H1 (cell line): ENCODE results near the gene SPATA25. TPM values are rescaled to one million over a fixed set of nuclear protein-coding genes. Genes with fewer than 3 reads are reported as not detected.

Experiments used
- CTCF ChIA-PET: fragments of 300-600 bp; sonication (Branson Sonifier 250); formaldehyde crosslinking; loops from one replicate; lab custom pipeline; 2021; ENCODE audit not compliant: partially characterized antibody; lab: Charles Lee
- POLR2A ChIA-PET: fragments of 300-600 bp; sonication (Branson Sonifier 250); formaldehyde crosslinking; loops from one replicate; lab custom pipeline; 2021; ENCODE audit warnings: inconsistent platforms; ENCODE audit not compliant: partially characterized antibody; lab: Charles Lee
- DNase-seq, 2 experiments: peaks; one replicate each; pipeline versions ENCODE4 v3.0.0 to v3.0.0-alpha.2; 2010 to 2022; ENCODE audit warnings: low spot score in 2 of 2, low read depth in 1 of 2, mixed read lengths in 1 of 2
- FAIRE-seq: peaks from 2 replicates; lab custom pipeline; 2011; peaks lifted over from hg19 to GRCh38; lab: Jason Lieb, UNC
- H2AFZ ChIP-seq: 2 replicates; pipeline ENCODE4 v1.8.1; 2012; ENCODE audit warnings: low read length, inconsistent platforms
- H2AK5ac ChIP-seq: 2 replicates; pipeline ENCODE4 v1.6.1; 2013; ENCODE audit warnings: low read depth, low read length
- H2BK120ac ChIP-seq: replicated peaks from 2 replicates; pipeline ENCODE3; 2013; ENCODE audit warnings: low read depth, low read length, inconsistent platforms
- H2BK12ac ChIP-seq: 2 replicates; pipeline ENCODE4 v1.6.1; 2013; ENCODE audit warnings: low read depth, low read length
- H2BK15ac ChIP-seq: 2 replicates; pipeline ENCODE4 v1.6.1; 2013; ENCODE audit warnings: low read length
- H2BK20ac ChIP-seq: 2 replicates; pipeline ENCODE4 v1.6.1; 2013; ENCODE audit warnings: low read length
- H2BK5ac ChIP-seq: 2 replicates; pipeline ENCODE4 v1.6.1; 2013; ENCODE audit warnings: low read depth, low read length
- H3K14ac ChIP-seq: 2 replicates; pipeline ENCODE4 v1.6.1; 2013; ENCODE audit warnings: inconsistent platforms; ENCODE audit not compliant: insufficient read length
- H3K18ac ChIP-seq: 2 replicates; pipeline ENCODE4 v1.6.1; 2013; ENCODE audit warnings: low read length; ENCODE audit errors: extremely low read depth
- H3K23ac ChIP-seq: 2 replicates; pipeline ENCODE4 v1.6.1; 2013; ENCODE audit warnings: inconsistent platforms; ENCODE audit not compliant: insufficient read length
- H3K23me2 ChIP-seq: 2 replicates; pipeline ENCODE4 v1.6.1; 2013; ENCODE audit warnings: low read depth, low read length
- H3K27ac ChIP-seq: 2 replicates; pipeline ENCODE4 v1.6.1; 2011; ENCODE audit warnings: low read depth, low read length, inconsistent platforms
- H3K27me3 ChIP-seq, 4 experiments: replicated peaks in 1 of 4; 1 replicate in 1 of 4; 2 replicates in 3 of 4; pipeline versions ENCODE4 v1.6.1 to v1.8.1; 2011 to 2013; ENCODE audit warnings: low read length in 3 of 4, mild to moderate bottlenecking in 3 of 4, inconsistent platforms in 2 of 4, mixed read lengths in 2 of 4, moderate library complexity in 1 of 4; ENCODE audit not compliant: control insufficient read depth in 3 of 4, insufficient read depth in 3 of 4; ENCODE audit errors: extremely low read depth in 1 of 4
- H3K36me3 ChIP-seq, 4 experiments: 2 replicates each; pipeline versions ENCODE4 v1.6.1 to v1.8.1; 2011 to 2013; ENCODE audit warnings: mild to moderate bottlenecking in 4 of 4, low read length in 3 of 4, moderate library complexity in 2 of 4, control low read depth in 1 of 4, inconsistent platforms in 1 of 4; ENCODE audit not compliant: insufficient read depth in 4 of 4, control insufficient read depth in 2 of 4
- H3K4ac ChIP-seq: replicated peaks from 2 replicates; pipeline ENCODE3; 2013; ENCODE audit warnings: low read length, low read depth, mixed read lengths, inconsistent platforms; ENCODE audit not compliant: insufficient read length
- H3K4me1 ChIP-seq, 4 experiments: replicated peaks in 1 of 4; 1 replicate in 1 of 4; 2 replicates in 3 of 4; pipeline versions ENCODE4 v1.6.1 to v1.8.1; 2011 to 2013; ENCODE audit warnings: low read length in 3 of 4, inconsistent platforms in 2 of 4, mixed read lengths in 1 of 4; ENCODE audit not compliant: insufficient read depth in 4 of 4, control insufficient read depth in 3 of 4
- H3K4me2 ChIP-seq, 2 experiments: 2 replicates each; pipeline versions ENCODE4 v1.6.1 to v1.8.1; 2011 to 2013; ENCODE audit warnings: low read depth in 2 of 2, low read length in 2 of 2, control low read depth in 1 of 2, inconsistent platforms in 1 of 2, mild to moderate bottlenecking in 1 of 2; ENCODE audit not compliant: insufficient read depth in 1 of 2
- H3K4me3 ChIP-seq, 4 experiments: fragments of 200-600, 300-600 bp in 1 of 4; sonication (generic), shearing (Covaris generic), sonication (Bioruptor Twin) in 1 of 4; 2 replicates each; pipeline versions ENCODE4 v1.5.1 to v1.8.1; 2011 to 2016; ENCODE audit warnings: low read length in 4 of 4, low read depth in 3 of 4, control low read depth in 2 of 4, inconsistent platforms in 2 of 4, mild to moderate bottlenecking in 2 of 4, mixed read lengths in 1 of 4, moderate library complexity in 1 of 4; ENCODE audit not compliant: insufficient read depth in 2 of 4; ENCODE audit errors: extremely low read depth in 1 of 4
- H3K56ac ChIP-seq: replicated peaks from 2 replicates; pipeline ENCODE3; 2013; ENCODE audit warnings: low read depth, mild to moderate bottlenecking, mixed read lengths, low read length, inconsistent platforms; ENCODE audit not compliant: insufficient read length
- H3K79me1 ChIP-seq: 2 replicates; pipeline ENCODE4 v1.6.1; 2013; ENCODE audit warnings: low read depth, low read length, control low read depth
- H3K79me2 ChIP-seq, 2 experiments: 2 replicates each; pipeline versions ENCODE4 v1.6.1 to v1.8.1; 2012 to 2013; ENCODE audit warnings: low read length in 2 of 2, mild to moderate bottlenecking in 2 of 2, inconsistent platforms in 1 of 2; ENCODE audit not compliant: insufficient read depth in 2 of 2, control insufficient read depth in 1 of 2
- H3K9ac ChIP-seq, 4 experiments: replicated peaks in 1 of 4; 1 replicate in 1 of 4; 2 replicates in 3 of 4; pipeline versions ENCODE4 v1.6.1 to v1.8.1; 2011 to 2013; ENCODE audit warnings: low read depth in 3 of 4, low read length in 3 of 4, control low read depth in 2 of 4, mild to moderate bottlenecking in 2 of 4, moderate library complexity in 2 of 4, inconsistent platforms in 1 of 4; ENCODE audit errors: extremely low read depth in 1 of 4
- H3K9me3 ChIP-seq, 2 experiments: 2 replicates each; pipeline versions ENCODE4 v1.6.1 to v1.8.1; 2012 to 2013; ENCODE audit warnings: mild to moderate bottlenecking in 2 of 2, moderate library complexity in 2 of 2, control low read depth in 1 of 2, inconsistent platforms in 1 of 2, low read depth in 1 of 2, low read length in 1 of 2, mixed read lengths in 1 of 2; ENCODE audit not compliant: insufficient read depth in 2 of 2
- H4K20me1 ChIP-seq, 2 experiments: replicated peaks in 1 of 2; 2 replicates each; pipeline versions ENCODE3 to v1.8.1; 2011 to 2013; ENCODE audit warnings: inconsistent platforms in 2 of 2, low read length in 2 of 2, mild to moderate bottlenecking in 1 of 2; ENCODE audit not compliant: insufficient read depth in 2 of 2, control insufficient read depth in 1 of 2
- H4K5ac ChIP-seq: 2 replicates; pipeline ENCODE4 v1.6.1; 2013; ENCODE audit warnings: low read length, low read depth, mixed read lengths, inconsistent platforms; ENCODE audit not compliant: insufficient read length
- H4K8ac ChIP-seq: 2 replicates; pipeline ENCODE4 v1.8.0; 2013; ENCODE audit warnings: mild to moderate bottlenecking, moderate library complexity, low read length, inconsistent platforms; ENCODE audit not compliant: insufficient read depth; ENCODE audit errors: extremely low read depth
- H4K91ac ChIP-seq: replicated peaks from 2 replicates; pipeline ENCODE3; 2013; ENCODE audit warnings: low read length, mixed read lengths, inconsistent platforms; ENCODE audit not compliant: insufficient read length
- CBX5 ChIP-seq: fragments of 300-800, 300-1000 bp; sonication (generic); IDR thresholded peaks from 2 replicates; pipeline ENCODE4 v1.7.1; 2016; ENCODE audit warnings: antibody characterized with exemption, low read length, low read depth
- EP300 ChIP-seq, 2 experiments: IDR thresholded peaks; 1 replicate in 1 of 2; 2 replicates in 1 of 2; pipeline ENCODE4 v1.6.1; 2011 to 2012; ENCODE audit warnings: low read depth in 2 of 2, low read length in 2 of 2, mild to moderate bottlenecking in 2 of 2, borderline replicate concordance in 1 of 2, inconsistent platforms in 1 of 2, moderate library complexity in 1 of 2
- GABPA ChIP-seq: IDR thresholded peaks from 2 replicates; pipeline ENCODE4 v1.6.1; 2011; ENCODE audit warnings: mild to moderate bottlenecking, low read length, moderate library complexity, borderline replicate concordance; ENCODE audit not compliant: insufficient read depth
- POLR2AphosphoS5 ChIP-seq: IDR thresholded peaks from 2 replicates; pipeline ENCODE4 v1.6.1; 2011; ENCODE audit warnings: low read depth, low read length
- SP1 ChIP-seq: IDR thresholded peaks from 2 replicates; pipeline ENCODE4 v1.6.1; 2011; ENCODE audit warnings: low read depth, low read length
- WGBS, 2 experiments: shearing (Covaris generic) in 1 of 2; methylation state at CpG; one replicate each; pipeline versions ENCODE4 v1.1.6 to v1.1.7; 2013 to 2015; ENCODE audit warnings: low lambda C conversion rate in 2 of 2, mixed read lengths in 2 of 2, inconsistent platforms in 1 of 2, low coverage in 1 of 2, missing lambda C conversion rate in 1 of 2; ENCODE audit not compliant: insufficient replicate concordance in 2 of 2, insufficient coverage in 1 of 2, insufficient read length in 1 of 2; ENCODE audit errors: extremely low coverage in 1 of 2, missing lambda C conversion rate in 1 of 2; 5-methylcytosine and 5-hydroxymethylcytosine counted together
- polyA plus RNA-seq, 7 experiments: library from polyadenylated mRNA; depleted of rRNA in 3 of 7; stranded (reverse) in 5 of 7; unstranded in 2 of 7; fragments of >200 nt in 5 of 7; fragments of 200-250 nt in 2 of 7; gene quantifications; 1 replicate in 5 of 7; 2 replicates in 1 of 7; 4 replicates in 1 of 7; pipeline versions ENCODE4 v1.2.1 to v1.2.3, GENCODE V29; 2011 to 2013; ENCODE audit warnings: missing spikeins in 2 of 7, mixed read lengths in 2 of 7
- total RNA-seq: library from RNA; stranded (reverse); fragmentation: NEBNext Ultra II Directional; extraction: Animal tissue kit (Norgen Biotek cat#: 25700); gene quantifications from 2 replicates; pipeline ENCODE4 v1.2.1, GENCODE V29; 2021

The SPATA25 gene
- total and polyA plus RNA-seq, 2 of the 8 experiments (the other 6 are each of a cell fraction or from before 2014, with no cell fraction given) = 2.0 to 3.0 TPM

DNA sequence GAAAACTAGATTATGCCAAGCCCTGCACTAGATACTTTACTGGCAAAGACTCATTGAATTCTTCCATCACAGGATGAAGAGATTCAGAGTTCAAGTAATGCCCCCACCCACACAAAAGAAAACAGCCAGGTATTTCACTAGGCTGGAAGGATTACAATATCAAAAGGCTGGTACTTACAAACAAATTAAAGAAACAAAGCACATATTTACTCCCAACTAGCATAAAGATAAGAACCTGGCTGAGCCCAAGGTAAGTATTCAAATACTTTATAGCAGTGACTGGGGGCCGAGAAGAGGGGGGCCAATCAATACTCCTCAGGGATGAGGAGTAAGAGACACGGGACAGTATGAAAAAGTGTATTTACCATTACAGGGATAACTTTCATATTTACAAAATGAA is 33.9 kb downstream of the SPATA25 start:
- CTCF ChIA-PET = interaction anchor here (1.1 to 1.6 kb wide), 4 partner anchors 13 to 54 kb away, joined by 3 to 8 read pairs (median 6); no protein-coding TSS in a partner anchor
- peak overlapping the region; percentile 94; the same call in 1 of the 2 replicates for H2BK5ac ChIP-seq
- H4K5ac ChIP-seq = peak overlapping the region; percentile 73
- H2AFZ ChIP-seq = no peak overlapping the region
- no peak overlapping the region for H2AK5ac ChIP-seq
- WGBS, 2 experiments = 7% methylated on average over 2 of the region's 2 CpGs; no CpG with 5 or more reads in 1 of the 2 experiments
- H4K8ac ChIP-seq = no peak overlapping the region
- H3K79me2 ChIP-seq = peaks cover 0 to 23% of the 10 kb centered on the region in 2 experiments; a peak in 2 of 4 replicates
- H3K56ac ChIP-seq = no peak overlapping the region
- H3K14ac ChIP-seq = no peak overlapping the region
- H2BK20ac ChIP-seq = peak overlapping the region; percentile 88; the same call in 1 of the 2 replicates
- peaks cover 0 to 19% (median 0%) of the 10 kb centered on the region in 4 experiments; a peak in 3 of 8 replicates for H3K36me3 ChIP-seq
- POLR2A ChIA-PET = interaction anchor here (0.9 to 9.9 kb wide), 11 partner anchors 14 to 99 kb away, joined by 3 to 178 read pairs (median 4); partner anchors contain the start of genes PCIF1, SNX21 and ZSWIM1
- peaks cover 8% of the 10 kb centered on the region; the same call in 1 of the 2 replicates for H3K23me2 ChIP-seq
- no peak overlapping the region for H3K9ac ChIP-seq
- no peak overlapping the region for H3K27ac ChIP-seq
- H3K4me2 ChIP-seq = peak overlapping the region; percentile 54 to 74
- DNase-seq (peak in 1 of 2 experiments; percentile 49), FAIRE-seq (no peak)
- H3K18ac ChIP-seq = peak overlapping the region; percentile 84; the same call in 1 of the 2 replicates
- H2BK15ac ChIP-seq = no peak overlapping the region
- no peak overlapping the region for H3K4ac ChIP-seq
- peaks cover 4 to 16% (median 13%) of the 10 kb centered on the region in 4 experiments for H3K4me1 ChIP-seq
- no peaks in the 10 kb centered on the region for H4K20me1 ChIP-seq
- no peak overlapping the region for H2BK120ac ChIP-seq
- H3K9me3 ChIP-seq = no peaks in the 10 kb centered on the region
- no peaks in the 10 kb centered on the region; the same call in 1 of the 2 replicates for H3K79me1 ChIP-seq
- no peak overlapping the region for H3K23ac ChIP-seq
- H3K4me3 ChIP-seq = peak overlapping the region in 1 of 4 experiments; percentile 44; a peak in 2 of 8 replicates
- H4K91ac ChIP-seq = no peak overlapping the region
- H3K27me3 ChIP-seq = no peaks in the 10 kb centered on the region
- H2BK12ac ChIP-seq = no peak overlapping the region
- TF ChIP-seq SP1 (0 out of 2 replicates have a peak, but pooled peaks have one; percentile 52), EP300 (IDR thresholded peaks at IDR 0.05; ENCODE audit: borderline replicate concordance in 1 of 2, low read depth in 2 of 2, low read length in 2 of 2) (peak in 1 of 2 experiments; percentile 56; a peak in 1 of 3 replicates), POLR2AphosphoS5 (no peak), GABPA (no peak), CBX5 (no peak)
